HG03571 (cell line): Measurements from ENCODE around the gene GDPD2.

Experiments used
- ATAC-seq: cut with Tn5 transposase; IDR thresholded peaks from one replicate; pipeline ENCODE4 v1.9.1; 2021; ENCODE audit not compliant: unreplicated experiment

GDPD2 gene

GRCh38 chrX:70476166-70476933, 53.2 kb downstream of the GDPD2 start:
- no peak for ATAC-seq

- no peak for ATAC-seq
Measured at GRCh38 chrX:70476934-70477733, 54.0 kb downstream of the GDPD2 start.

- ATAC-seq = no peak
Measured at GRCh38 chrX:70477734-70478075, 54.6 kb downstream of the GDPD2 start.

GRCh38 chrX:70478526-70479245, 55.6 kb downstream of the GDPD2 start:
- ATAC-seq = no peak

GRCh38 chrX:70479247-70479921, 56.3 kb downstream of the GDPD2 start:
- no peak for ATAC-seq

- no peak for ATAC-seq
Measured at GRCh38 chrX:70479922-70480659, 57.0 kb downstream of the GDPD2 start.

GRCh38 chrX:70480660-70481018, 57.5 kb downstream of the GDPD2 start:
- no peak for ATAC-seq

- ATAC-seq = no peak
Measured at GRCh38 chrX:70481471-70482270, 58.6 kb downstream of the GDPD2 start.

GRCh38 chrX:70482300-70482699, 59.2 kb downstream of the GDPD2 start:
- no peak for ATAC-seq
